SK-N-SH treated with all-trans-retinoic acid at 6 μM for 48 hours (cell line): Measurements from ENCODE around the gene MESD.
"Not testable (repeated sequence)": the region's sequence is repeated elsewhere in the genome, so short reads cannot be mapped to it uniquely, and the experiment has no call there.

Source experiments
- ATAC-seq: fragments of 200-7000 bp; cut with Tn5 transposase; 3 replicates; pipeline ENCODE4 v1.9.1; 2020; ENCODE audit warnings: mild to moderate bottlenecking, moderate library complexity
- BACH2 ChIP-seq: fragments of 250-450 bp; sonication (Bioruptor Pico); IDR thresholded peaks from 2 replicates; pipeline ENCODE4 v1.9.0; 2021; ENCODE audit warnings: mild to moderate bottlenecking, borderline replicate concordance
- CSDC2 ChIP-seq: fragments of 250-450 bp; sonication (Bioruptor Pico); IDR thresholded peaks from 2 replicates; pipeline ENCODE4 v1.5.0; 2020; ENCODE audit warnings: mild to moderate bottlenecking, moderate library complexity
- GLIS3 ChIP-seq: fragments of 250-450 bp; sonication (Bioruptor Pico); IDR thresholded peaks from 2 replicates; pipeline ENCODE4 v1.5.0; 2020; ENCODE audit warnings: mild to moderate bottlenecking, moderate library complexity
- ISL1 ChIP-seq: fragments of 250-450 bp; sonication (Bioruptor Pico); IDR thresholded peaks from 2 replicates; pipeline ENCODE4 v2.1.2; 2022; ENCODE audit warnings: mild to moderate bottlenecking, moderate library complexity
- OSR1 ChIP-seq: fragments of 250-450 bp; sonication (Bioruptor Pico); IDR thresholded peaks from 2 replicates; pipeline ENCODE4 v1.8.0; 2022; ENCODE audit warnings: moderate library complexity, mild to moderate bottlenecking, inconsistent platforms
- PPARA ChIP-seq: fragments of 250-450 bp; sonication (Bioruptor Pico); IDR thresholded peaks from 2 replicates; pipeline ENCODE4 v1.5.0; 2020; ENCODE audit warnings: mild to moderate bottlenecking, borderline replicate concordance
- RARB ChIP-seq: fragments of 250-450 bp; sonication (Bioruptor Pico); IDR thresholded peaks from 2 replicates; pipeline ENCODE4 v1.8.0; 2021; ENCODE audit warnings: mild to moderate bottlenecking, moderate library complexity
- SNAI2 ChIP-seq: fragments of 250-450 bp; sonication (Bioruptor Pico); IDR thresholded peaks from 2 replicates; pipeline ENCODE4 v1.5.0; 2020; ENCODE audit warnings: mild to moderate bottlenecking, moderate library complexity
- TCF4 ChIP-seq: fragments of 250-450 bp; sonication (Bioruptor Pico); IDR thresholded peaks from 2 replicates; pipeline ENCODE4 v1.8.0; 2021; ENCODE audit warnings: mild to moderate bottlenecking, moderate library complexity, borderline replicate concordance
- ZC3H10 ChIP-seq: fragments of 250-450 bp; sonication (Bioruptor Pico); IDR thresholded peaks from 2 replicates; pipeline ENCODE4 v1.5.1; 2021; ENCODE audit warnings: mild to moderate bottlenecking, moderate library complexity
- ZFP3 ChIP-seq: fragments of 250-450 bp; sonication (Bioruptor Pico); IDR thresholded peaks from 2 replicates; pipeline ENCODE4 v1.5.0; 2020; ENCODE audit warnings: mild to moderate bottlenecking, moderate library complexity
- ZFP30 ChIP-seq: fragments of 450-650 bp; formaldehyde crosslinking; IDR thresholded peaks from 2 replicates; pipeline ENCODE4 v1.5.0; 2022; ENCODE audit warnings: mild to moderate bottlenecking, moderate library complexity
- ZNF565 ChIP-seq: fragments of 450-650 bp; formaldehyde crosslinking; conservative IDR thresholded peaks from 2 replicates; pipeline ENCODE4 v1.5.0; 2020; ENCODE audit warnings: low read depth, mild to moderate bottlenecking, moderate library complexity
- ZNF70 ChIP-seq: fragments of 450-650 bp; formaldehyde crosslinking; IDR thresholded peaks from 2 replicates; pipeline ENCODE4 v1.5.0; 2020; ENCODE audit warnings: mild to moderate bottlenecking, moderate library complexity
- ZNF8 ChIP-seq: fragments of 450-650 bp; formaldehyde crosslinking; IDR thresholded peaks from 2 replicates; pipeline ENCODE4 v1.5.0; 2020; ENCODE audit warnings: mild to moderate bottlenecking, moderate library complexity
- TF ChIP-seq, protein P1 (sequence below): fragments of 250-450 bp; sonication (Bioruptor Pico); IDR thresholded peaks from 2 replicates; pipeline ENCODE4 v1.8.0; 2021; ENCODE audit warnings: low read depth, mild to moderate bottlenecking, moderate library complexity, borderline replicate concordance
- TF ChIP-seq, protein P2 (sequence below): fragments of 250-450 bp; sonication (Bioruptor Pico); IDR thresholded peaks from 2 replicates; pipeline ENCODE4 v1.5.1; 2021; ENCODE audit warnings: mild to moderate bottlenecking, moderate library complexity
- TF ChIP-seq, protein P3 (sequence below): fragments of 250-450 bp; sonication (Bioruptor Pico); IDR thresholded peaks from 2 replicates; pipeline ENCODE4 v1.5.0; 2020; ENCODE audit warnings: mild to moderate bottlenecking, moderate library complexity
- TF ChIP-seq, protein P4 (sequence below): fragments of 250-450 bp; sonication (Bioruptor Pico); IDR thresholded peaks from 2 replicates; pipeline ENCODE4 v1.8.0; 2020; ENCODE audit warnings: mild to moderate bottlenecking, moderate library complexity, borderline replicate concordance

Gene MESD

DNA sequence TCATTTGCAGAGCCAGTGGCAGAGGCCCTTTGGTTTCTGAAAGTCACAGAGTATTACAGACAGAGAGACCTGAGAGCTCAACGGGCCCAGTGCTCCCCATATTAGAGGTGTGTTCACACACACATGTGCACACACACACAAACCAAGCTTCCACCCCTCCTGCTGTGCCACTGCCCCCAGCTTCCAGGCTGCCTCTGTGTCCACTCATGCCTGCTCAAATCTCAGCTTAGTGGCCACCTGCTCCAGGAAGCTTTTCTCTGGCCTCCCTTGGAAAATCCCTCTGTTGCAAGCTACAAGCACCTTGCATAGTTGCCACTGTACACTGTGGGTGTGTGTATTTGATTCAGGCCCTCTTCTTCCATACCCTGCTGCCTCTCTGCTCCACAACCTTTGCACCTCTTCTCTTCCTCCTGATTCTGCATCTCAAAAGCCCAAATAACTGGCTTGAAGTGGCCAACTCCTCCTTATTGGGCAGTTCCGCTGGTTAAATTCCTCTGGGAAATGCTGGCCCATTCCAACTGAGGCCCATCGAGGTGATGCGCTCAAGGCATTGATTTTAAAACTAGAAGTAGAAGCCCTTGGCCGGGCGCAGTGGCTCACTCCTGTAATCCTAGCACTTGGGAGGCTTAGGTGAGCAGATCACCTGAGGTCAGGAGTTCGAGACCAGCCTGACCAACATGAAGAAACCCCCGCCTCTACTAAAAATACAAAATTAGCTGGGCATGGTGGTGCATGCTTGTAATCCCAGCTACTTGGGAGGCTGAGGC, 23.0 kb downstream of the MESD start:
- no peak for ATAC-seq

DNA sequence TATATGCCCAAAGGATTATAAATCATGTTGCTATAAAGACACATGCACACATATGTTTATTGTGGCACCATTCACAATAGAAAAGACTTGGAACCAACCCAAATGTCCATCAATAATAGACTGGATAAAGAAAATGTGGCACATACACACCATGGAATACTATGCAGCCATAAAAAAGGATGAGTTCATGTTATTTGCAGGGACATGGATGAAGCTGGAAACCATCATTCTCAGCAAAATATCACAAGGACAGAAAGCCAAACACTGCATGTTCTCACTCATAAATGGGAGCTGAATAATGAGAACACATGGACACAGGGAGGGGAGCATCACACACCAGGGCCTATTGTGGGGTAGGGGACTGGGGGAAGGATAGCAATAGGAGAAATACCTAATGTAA, 24.2 kb downstream of the MESD start:
- not testable (repeated sequence) for ATAC-seq

More for the DNA sequence above, 23.0 kb downstream of the MESD start:
- TF ChIP-seq SNAI2 (CRISPR knock-in tag) (no peak), TCF4 (CRISPR knock-in tag) (no peak), ZC3H10 (CRISPR knock-in tag) (no peak), BACH2 (CRISPR knock-in tag) (no peak), ZNF565 (CRISPR knock-in tag) (no peak), ZNF70 (CRISPR knock-in tag) (no peak), ZNF8 (no peak), ZFP30 (CRISPR knock-in tag) (no peak), GLIS3 (CRISPR knock-in tag) (no peak), ISL1 (CRISPR knock-in tag) (no peak), PPARA (CRISPR knock-in tag) (no peak), OSR1 (CRISPR knock-in tag) (no peak), CSDC2 (no peak), ZFP3 (CRISPR knock-in tag) (no peak)
- TF ChIP-seq, protein P1, sequence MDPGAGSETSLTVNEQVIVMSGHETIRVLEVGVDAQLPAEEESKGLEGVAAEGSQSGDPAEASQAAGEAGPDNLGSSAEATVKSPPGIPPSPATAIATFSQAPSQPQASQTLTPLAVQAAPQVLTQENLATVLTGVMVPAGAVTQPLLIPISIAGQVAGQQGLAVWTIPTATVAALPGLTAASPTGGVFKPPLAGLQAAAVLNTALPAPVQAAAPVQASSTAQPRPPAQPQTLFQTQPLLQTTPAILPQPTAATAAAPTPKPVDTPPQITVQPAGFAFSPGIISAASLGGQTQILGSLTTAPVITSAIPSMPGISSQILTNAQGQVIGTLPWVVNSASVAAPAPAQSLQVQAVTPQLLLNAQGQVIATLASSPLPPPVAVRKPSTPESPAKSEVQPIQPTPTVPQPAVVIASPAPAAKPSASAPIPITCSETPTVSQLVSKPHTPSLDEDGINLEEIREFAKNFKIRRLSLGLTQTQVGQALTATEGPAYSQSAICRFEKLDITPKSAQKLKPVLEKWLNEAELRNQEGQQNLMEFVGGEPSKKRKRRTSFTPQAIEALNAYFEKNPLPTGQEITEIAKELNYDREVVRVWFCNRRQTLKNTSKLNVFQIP (CRISPR knock-in tag): no peak
- TF ChIP-seq, protein P2, sequence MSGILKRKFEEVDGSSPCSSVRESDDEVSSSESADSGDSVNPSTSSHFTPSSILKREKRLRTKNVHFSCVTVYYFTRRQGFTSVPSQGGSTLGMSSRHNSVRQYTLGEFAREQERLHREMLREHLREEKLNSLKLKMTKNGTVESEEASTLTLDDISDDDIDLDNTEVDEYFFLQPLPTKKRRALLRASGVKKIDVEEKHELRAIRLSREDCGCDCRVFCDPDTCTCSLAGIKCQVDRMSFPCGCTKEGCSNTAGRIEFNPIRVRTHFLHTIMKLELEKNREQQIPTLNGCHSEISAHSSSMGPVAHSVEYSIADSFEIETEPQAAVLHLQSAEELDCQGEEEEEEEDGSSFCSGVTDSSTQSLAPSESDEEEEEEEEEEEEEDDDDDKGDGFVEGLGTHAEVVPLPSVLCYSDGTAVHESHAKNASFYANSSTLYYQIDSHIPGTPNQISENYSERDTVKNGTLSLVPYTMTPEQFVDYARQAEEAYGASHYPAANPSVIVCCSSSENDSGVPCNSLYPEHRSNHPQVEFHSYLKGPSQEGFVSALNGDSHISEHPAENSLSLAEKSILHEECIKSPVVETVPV (CRISPR knock-in tag): no peak
- TF ChIP-seq, protein P3, sequence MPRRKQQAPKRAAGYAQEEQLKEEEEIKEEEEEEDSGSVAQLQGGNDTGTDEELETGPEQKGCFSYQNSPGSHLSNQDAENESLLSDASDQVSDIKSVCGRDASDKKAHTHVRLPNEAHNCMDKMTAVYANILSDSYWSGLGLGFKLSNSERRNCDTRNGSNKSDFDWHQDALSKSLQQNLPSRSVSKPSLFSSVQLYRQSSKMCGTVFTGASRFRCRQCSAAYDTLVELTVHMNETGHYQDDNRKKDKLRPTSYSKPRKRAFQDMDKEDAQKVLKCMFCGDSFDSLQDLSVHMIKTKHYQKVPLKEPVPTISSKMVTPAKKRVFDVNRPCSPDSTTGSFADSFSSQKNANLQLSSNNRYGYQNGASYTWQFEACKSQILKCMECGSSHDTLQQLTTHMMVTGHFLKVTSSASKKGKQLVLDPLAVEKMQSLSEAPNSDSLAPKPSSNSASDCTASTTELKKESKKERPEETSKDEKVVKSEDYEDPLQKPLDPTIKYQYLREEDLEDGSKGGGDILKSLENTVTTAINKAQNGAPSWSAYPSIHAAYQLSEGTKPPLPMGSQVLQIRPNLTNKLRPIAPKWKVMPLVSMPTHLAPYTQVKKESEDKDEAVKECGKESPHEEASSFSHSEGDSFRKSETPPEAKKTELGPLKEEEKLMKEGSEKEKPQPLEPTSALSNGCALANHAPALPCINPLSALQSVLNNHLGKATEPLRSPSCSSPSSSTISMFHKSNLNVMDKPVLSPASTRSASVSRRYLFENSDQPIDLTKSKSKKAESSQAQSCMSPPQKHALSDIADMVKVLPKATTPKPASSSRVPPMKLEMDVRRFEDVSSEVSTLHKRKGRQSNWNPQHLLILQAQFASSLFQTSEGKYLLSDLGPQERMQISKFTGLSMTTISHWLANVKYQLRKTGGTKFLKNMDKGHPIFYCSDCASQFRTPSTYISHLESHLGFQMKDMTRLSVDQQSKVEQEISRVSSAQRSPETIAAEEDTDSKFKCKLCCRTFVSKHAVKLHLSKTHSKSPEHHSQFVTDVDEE: no peak

DNA sequence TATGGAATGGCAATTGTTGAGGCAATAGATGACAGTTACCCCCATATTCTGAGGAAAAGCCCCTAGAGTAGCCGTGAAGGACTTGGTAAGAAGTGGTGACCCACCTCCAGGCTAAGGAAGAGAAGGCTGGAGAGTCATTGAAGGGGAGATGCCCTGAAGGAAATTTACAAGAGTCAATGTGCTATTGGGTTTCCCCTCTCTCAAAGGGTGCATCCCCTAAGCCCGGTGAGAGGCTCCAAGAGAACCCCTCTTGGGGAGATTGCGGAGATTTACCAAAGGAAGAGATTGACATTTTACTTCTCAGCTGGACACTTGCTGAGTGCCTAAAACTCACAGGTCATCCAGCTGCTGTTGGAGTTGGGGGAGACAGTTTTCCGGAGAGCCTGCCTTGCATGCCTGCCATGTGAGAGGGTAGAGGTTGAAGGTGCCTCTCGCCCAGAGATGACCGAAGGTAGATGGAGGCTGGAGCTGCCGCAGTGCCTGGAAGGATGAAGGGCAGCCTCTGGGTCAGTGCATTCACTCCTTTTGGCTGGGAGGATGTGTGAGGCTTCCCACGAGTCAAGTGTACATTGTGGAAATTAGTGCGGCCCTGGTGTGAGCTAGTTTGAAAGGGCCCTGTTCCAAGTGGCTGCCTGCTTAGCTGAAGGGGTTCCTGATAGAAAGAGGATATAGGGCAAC, 30.7 kb downstream of the MESD start:
- ATAC-seq: no peak
- no peak for TF ChIP-seq RARB (CRISPR knock-in tag)
- TF ChIP-seq PPARA (CRISPR knock-in tag): no peak
- TF ChIP-seq, protein P4, sequence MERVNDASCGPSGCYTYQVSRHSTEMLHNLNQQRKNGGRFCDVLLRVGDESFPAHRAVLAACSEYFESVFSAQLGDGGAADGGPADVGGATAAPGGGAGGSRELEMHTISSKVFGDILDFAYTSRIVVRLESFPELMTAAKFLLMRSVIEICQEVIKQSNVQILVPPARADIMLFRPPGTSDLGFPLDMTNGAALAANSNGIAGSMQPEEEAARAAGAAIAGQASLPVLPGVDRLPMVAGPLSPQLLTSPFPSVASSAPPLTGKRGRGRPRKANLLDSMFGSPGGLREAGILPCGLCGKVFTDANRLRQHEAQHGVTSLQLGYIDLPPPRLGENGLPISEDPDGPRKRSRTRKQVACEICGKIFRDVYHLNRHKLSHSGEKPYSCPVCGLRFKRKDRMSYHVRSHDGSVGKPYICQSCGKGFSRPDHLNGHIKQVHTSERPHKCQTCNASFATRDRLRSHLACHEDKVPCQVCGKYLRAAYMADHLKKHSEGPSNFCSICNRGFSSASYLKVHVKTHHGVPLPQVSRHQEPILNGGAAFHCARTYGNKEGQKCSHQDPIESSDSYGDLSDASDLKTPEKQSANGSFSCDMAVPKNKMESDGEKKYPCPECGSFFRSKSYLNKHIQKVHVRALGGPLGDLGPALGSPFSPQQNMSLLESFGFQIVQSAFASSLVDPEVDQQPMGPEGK (CRISPR knock-in tag): no peak
- no peak for TF ChIP-seq TCF4 (CRISPR knock-in tag)
- no peak for TF ChIP-seq ZFP30 (CRISPR knock-in tag)
- no peak for TF ChIP-seq ZNF565 (CRISPR knock-in tag)

DNA sequence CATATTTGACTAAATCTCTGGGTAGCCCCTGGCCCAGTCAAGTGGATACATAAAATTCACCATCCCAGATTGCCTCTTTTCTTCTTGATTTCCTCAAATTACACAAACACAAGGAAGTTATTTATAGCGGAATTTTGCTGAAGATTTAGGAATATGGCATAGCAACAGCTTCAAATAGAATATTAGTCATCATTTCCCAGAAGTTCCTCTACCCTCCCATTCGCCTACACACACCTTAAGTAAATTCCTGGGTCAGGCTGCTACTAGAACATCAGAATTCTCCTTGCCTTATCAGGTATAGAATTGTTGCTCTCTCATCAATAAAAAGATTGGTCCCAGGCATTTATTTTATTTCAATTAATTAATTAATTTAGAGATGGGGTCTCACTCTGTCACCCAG, 31.6 kb downstream of the MESD start:
- TF ChIP-seq RARB (CRISPR knock-in tag) (no peak), ZFP3 (CRISPR knock-in tag) (no peak), PPARA (CRISPR knock-in tag) (no peak)
- ATAC-seq: no peak
